NCI-H2196 treated with DMSO at 0.1 percent for 48 hours (cell line): ENCODE measurements around the gene CADPS2.
"Not testable (repeated sequence)": the region's sequence is repeated elsewhere in the genome, so short reads cannot be mapped to it uniquely, and the experiment has no call there.

Experiments
- DNase-seq: peaks from one replicate; lab custom pipeline; 2025; ENCODE audit not compliant: unreplicated experiment; lab: John Stamatoyannopoulos, UW

Gene CADPS2

DNA sequence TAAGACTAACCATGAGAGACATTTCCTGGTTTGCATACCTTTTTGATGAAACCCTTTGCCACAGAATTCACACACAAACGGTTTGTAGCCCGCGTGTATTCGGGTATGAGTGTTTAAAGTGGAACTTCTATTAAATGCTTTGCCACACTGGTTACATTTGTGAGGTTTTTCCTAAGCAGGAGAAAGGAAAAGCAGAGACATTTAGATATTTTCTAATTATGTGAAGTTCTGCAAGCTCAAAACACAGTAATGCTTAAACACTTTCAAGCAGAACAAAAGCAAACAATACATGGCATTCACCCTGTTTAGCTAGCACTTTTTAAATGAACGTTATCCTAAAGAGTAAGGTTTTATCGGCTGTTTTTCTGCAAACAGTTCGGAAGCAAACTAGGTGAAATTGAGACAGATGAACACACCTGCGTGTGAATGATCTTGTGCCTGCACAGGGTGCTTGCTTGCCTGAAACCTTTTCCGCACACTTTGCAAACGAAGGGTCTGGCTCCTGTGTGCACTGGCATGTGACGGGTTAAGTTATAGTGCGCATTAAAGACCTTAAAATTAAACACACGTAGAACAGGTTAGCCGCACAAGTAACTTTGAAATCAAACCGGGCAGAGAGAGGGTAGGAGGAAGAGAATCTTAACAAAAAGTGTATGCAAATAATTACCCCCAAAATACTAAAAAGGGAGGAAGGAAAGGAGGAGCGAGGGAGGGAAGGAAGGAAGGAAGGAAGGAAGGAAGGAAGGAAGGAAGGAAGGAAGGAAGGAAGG is 583.3 kb downstream of the CADPS2 start:
- DNase-seq: no peak

DNA sequence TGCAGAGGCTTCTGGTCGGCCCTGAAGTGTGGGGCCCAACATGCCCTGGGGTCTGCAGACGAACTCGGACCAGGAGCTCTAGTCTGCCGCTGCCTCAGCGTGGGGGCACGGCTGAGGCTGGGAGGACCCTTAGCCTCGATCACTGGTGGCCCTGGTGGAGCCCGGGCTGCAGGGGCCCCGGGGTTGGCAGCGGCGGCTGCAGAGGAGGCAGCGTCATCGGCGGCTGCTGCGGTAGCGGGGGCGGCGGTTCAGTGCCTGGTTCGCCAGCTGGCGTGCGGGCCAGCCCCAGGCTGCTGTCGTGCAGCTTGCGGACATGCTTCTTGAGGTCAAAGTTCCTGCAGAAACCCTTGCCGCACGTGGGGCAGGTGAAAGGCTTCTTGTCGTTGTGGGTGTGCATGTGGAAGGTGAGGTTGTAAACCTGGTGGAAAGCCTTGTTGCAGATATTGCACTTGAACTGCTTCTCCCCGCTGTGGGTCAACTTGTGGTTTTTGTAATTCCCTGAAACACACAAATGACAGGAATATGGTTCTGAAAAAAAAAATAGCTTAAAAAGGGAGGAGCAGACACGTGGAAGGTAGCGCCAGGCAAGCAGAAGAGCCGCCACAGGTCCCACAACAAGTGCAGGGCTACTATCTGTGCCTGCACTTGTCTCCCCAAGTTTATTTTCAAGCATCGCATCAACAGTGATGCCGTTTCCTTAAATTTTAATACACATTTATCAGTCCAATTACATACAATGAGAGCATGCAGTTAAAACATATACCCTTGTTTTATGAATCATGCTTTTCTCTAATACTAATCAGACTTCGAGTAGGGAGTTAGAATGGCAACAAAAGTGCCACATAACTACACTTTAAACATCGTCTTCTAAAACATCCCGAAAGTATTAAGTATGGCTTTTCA is 584.2 kb downstream of the CADPS2 start:
- no peak for DNase-seq

DNA sequence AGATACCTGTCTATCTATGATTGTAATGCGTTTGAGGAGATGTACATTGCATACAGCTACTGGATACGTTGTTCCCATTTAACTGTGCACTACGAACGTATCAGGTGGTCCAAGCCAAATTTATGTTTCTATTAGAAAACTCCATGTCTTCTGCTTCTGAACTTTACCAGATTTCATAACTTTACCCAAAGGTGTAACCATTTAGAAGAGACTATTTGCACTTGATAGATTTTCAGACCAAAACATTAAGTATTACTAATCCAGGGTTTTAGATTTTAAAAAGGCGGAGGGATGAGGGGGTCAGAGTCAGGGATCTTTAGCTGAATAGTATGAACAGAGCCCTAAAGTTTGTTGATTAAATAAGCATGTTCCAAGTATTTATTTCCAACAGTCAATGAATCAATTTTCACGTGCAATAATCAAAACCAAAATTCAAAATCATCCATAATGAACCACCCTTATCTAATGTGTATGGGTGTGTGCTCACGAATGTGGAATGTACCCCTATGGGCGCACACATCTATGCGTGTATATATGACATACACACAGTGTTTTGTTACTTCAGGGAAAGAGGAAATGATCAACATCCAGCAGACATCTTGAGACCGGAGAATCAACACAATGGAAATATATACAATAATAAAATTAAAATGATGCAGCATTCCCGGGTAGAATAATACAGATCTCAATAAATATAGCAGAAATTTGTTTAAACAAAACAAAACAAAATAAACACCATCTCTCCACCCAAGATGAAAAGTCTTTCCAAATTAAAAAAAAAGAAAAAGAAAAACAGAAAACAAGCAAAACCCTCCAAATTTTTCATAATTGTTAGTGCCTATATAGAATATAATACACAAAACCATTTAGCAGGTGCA is 585.1 kb downstream of the CADPS2 start:
- no peak for DNase-seq

DNA sequence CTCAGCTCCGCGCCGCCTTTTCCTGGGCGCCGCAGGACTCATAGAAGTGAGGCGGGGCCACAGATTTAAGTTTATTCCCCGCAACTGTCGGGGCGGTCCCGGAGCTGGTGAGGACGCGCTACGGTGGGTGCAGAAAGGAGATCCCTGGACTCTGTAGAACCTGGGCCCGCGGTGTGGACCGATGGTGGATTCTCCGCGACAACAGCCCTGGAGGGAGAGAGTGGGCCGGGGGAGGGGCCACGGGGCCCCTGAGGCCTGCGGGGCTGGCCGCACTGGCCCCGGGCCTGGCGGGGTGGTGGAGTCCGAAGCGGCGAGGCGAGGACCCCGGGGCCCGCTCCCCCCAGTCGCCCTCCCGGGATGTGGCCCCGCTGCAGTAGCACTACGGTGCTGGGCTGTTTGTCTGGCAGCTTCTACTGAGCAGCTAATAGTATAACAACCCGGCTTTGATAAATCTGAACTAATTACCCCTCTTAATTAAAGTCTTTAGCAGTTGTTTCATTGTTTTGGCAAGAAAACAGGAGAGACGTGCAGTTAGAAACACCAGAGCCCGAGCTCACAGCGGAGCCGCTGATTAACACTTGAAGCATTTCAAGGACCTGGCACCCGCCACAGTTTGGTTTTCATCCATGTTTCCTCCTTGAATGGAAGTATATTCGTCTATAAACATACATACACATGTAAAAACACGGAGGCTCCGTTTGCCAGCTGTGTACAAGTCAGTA is 585.9 kb downstream of the CADPS2 start:
- no peak for DNase-seq

DNA sequence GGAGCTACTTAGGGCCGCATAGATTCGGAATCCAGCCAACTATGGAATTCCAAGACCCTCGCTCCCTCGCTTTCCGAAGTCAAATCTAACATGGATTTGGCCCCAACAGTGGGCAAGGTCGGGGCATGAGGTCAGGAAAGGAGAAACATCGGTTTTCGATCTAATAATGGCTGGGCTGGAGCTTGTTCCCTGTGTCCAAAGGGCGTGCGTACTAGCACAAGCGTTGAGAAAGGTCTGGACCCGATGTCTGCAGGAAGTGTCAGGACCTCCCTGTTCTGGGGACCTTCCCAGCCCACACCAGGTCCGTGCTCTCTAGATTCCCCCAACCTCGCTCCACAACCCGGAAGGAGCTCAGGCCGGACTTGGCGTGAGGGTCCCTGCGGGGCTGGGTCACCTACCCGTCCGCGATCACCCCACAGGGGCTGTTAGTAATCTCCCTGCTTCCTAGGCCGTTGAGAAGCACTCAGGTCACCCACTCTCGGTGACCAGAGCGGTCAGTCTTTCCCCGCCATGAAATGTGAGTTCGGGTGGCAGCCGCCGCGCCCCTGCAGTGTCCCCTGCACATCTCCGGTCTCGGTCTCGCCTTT is 586.5 kb downstream of the CADPS2 start:
- DNase-seq: no peak

- no peak for DNase-seq
Measured at GRCh38 chr7:122298618-122299017, 587.6 kb downstream of the CADPS2 start.

GRCh38 chr7:122298131-122298530 is 588.1 kb downstream of the CADPS2 start:
- DNase-seq: no peak

DNA sequence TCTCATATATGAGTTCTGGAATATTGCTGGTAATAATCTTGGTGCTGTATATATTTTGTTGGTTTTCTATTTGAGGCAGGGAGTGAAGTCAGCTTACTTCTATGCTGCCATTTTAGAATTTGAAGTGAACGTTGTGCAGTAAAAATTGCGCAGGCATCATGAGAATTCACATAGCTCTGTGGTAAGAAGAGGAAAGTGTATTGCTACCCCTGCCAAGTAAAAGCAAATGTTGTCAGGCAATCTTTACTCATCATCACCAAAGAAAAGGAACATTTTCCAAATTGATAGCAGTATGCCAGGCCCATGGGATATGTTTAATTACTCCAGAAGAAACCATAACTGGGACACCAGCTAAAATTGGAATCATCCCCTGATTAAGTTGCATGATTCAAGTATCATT is 595.1 kb downstream of the CADPS2 start:
- DNase-seq: no peak

- DNase-seq: no peak
Measured at GRCh38 chr7:122290476-122290875, 595.8 kb downstream of the CADPS2 start.

- DNase-seq: no peak
Measured at GRCh38 chr7:122289426-122289825, 596.8 kb downstream of the CADPS2 start.

GRCh38 chr7:122284608-122285007 is 601.7 kb downstream of the CADPS2 start:
- not testable (repeated sequence) for DNase-seq

DNA sequence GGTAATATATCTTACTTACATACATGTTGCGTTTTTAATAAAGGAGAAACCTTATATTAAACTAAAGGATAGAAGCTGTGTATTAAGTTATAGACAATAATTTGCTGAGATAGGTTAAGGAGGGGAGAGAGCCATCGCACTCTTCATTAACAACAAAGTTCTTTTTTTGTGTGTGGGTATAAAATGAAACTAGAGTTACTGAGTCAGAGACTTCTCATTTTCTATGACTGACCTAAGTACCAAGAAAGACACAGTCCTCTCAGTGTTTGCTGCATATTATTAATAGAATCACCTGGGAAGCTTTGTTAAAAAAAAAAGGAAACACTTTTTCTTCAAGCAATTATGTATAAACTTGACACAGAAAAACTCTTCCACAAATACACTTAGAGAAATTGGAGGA is 613.1 kb downstream of the CADPS2 start:
- no peak for DNase-seq

GRCh38 chr7:122269241-122269640 is 617.0 kb downstream of the CADPS2 start:
- no peak for DNase-seq
